Measurements from ENCODE around the gene NEUROG1. TPM values are rescaled to one million over a fixed set of nuclear protein-coding genes. Genes with fewer than 3 reads are reported as not detected.

The NEUROG1 gene
- total RNA-seq, 4 donors from 2014 or later, result not detected

DNA sequence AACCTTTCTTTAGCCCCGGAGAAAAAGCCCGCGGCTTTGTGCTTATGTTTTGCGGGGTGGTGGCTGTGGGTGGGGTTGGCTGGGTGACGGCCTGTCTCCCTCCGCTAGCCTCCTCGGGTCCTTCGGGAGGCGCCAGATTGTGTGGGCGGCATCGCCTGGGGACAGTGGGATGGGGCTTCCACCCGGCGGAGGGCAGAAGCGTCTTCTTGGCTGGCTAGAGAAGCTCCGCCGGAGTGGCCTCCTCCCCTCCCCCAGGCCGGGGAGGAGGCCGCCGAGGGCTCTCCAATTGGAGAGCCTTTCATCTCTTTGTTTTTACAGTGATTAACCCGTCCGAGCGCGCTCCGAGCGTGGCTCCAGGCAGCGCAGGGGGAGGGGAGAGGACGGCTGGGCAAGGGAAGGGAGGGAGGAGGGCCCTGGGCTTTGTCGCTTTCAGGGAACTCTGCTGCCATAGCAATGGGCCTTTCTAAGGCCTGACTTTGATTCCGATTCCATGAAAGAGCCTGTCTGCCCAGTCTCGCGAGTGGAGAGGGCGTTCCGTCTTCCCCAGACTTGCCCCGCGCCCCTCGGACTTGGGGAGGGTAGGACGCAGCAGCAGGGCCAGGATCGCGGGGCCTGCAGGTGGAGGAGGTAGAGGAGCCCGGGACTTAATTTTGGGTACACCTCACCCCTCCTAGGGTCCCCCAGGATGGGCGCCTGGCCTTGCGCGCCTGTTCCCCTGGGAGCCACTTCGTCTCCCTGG lies 46.9 kb downstream of the NEUROG1 start:
- H3K27me3 ChIP-seq, result peaks cover 0 to 92% (median 34%) of the 10 kb centered on the region in 4 donors
- WGBS, result 12% methylated on average over 5 of the region's 44 CpGs
- intact Hi-C loops (cut with DNase I), result no loop called here

DNA sequence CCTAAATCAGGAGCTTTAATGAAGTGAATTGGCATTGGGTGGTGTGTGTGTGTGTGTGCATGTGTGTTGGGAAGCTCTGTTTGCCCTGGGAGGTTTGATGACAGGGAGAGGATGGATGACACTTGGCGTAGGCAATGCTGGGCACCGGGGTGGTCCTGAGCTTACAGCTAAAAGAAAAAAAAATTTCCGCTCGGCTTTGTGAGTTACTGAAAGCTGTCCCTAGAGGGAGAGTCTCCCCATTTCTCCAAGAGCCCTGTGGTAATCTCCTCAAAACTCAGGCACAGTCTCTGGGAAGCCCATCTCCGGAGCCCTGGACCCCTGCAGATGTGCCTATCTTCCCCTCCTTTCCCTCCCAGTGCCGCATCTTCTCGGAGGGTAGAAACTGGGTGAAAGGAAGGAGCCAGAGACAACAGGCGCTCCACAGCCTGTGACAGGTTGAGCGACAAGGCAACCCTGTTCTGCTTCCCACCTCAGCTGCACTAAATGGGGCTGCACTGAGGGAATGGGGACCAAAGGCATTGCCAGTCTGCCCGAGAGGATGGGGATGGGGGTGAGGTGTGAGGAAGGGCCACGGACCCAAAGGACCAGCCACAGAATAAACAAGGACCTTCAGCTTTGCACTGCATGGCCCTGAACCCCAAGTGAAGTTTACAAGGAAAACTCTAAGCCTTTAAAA lies 47.8 kb downstream of the NEUROG1 start:
- Histone ChIP-seq H3K9me3 (no peaks in the 10 kb centered on the region), H3K4me1 (peaks cover 21 to 35% (median 26%) of the 10 kb centered on the region in 4 donors), H3K4me3 (peak overlapping the region in 2 of 4 donors; percentile 45 to 49), H3K27me3 (peaks cover 0 to 85% (median 34%) of the 10 kb centered on the region in 4 donors), H3K27ac (replicated peaks in 1 of 4) (no peak overlapping the region), H3K36me3 (no peaks in the 10 kb centered on the region)
- no peak for DNase-seq (ENCODE audit: extremely low spot score)
- intact Hi-C loops (cut with DNase I), result no loop called here
- no peak for TF ChIP-seq POLR2A (IDR thresholded peaks at IDR 0.05; ENCODE audit: low read depth)
- 27% methylated on average over 11 of the region's 11 CpGs for WGBS

More for the DNA sequence above, 46.9 kb downstream of the NEUROG1 start:
- no peak for DNase-seq (ENCODE audit: extremely low spot score)
- no peak overlapping the region for H3K27ac ChIP-seq (replicated peaks in 1 of 4)
- no peaks in the 10 kb centered on the region for H3K36me3 ChIP-seq
- no peak for TF ChIP-seq EP300 (IDR thresholded peaks at IDR 0.05)
- TF ChIP-seq, protein P1, sequence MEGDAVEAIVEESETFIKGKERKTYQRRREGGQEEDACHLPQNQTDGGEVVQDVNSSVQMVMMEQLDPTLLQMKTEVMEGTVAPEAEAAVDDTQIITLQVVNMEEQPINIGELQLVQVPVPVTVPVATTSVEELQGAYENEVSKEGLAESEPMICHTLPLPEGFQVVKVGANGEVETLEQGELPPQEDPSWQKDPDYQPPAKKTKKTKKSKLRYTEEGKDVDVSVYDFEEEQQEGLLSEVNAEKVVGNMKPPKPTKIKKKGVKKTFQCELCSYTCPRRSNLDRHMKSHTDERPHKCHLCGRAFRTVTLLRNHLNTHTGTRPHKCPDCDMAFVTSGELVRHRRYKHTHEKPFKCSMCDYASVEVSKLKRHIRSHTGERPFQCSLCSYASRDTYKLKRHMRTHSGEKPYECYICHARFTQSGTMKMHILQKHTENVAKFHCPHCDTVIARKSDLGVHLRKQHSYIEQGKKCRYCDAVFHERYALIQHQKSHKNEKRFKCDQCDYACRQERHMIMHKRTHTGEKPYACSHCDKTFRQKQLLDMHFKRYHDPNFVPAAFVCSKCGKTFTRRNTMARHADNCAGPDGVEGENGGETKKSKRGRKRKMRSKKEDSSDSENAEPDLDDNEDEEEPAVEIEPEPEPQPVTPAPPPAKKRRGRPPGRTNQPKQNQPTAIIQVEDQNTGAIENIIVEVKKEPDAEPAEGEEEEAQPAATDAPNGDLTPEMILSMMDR (IDR thresholded peaks at IDR 0.05), result no peak
- TF ChIP-seq POLR2A (IDR thresholded peaks at IDR 0.05; ENCODE audit: low read depth), result no peak
- TF ChIP-seq POLR2AphosphoS5 (IDR thresholded peaks at IDR 0.05), result no peak
- peaks cover 21 to 35% (median 26%) of the 10 kb centered on the region in 4 donors for H3K4me1 ChIP-seq
- no peaks in the 10 kb centered on the region for H3K9me3 ChIP-seq
- H3K4me3 ChIP-seq, result peak overlapping the region; percentile 45 to 54 (median 48)

DNA sequence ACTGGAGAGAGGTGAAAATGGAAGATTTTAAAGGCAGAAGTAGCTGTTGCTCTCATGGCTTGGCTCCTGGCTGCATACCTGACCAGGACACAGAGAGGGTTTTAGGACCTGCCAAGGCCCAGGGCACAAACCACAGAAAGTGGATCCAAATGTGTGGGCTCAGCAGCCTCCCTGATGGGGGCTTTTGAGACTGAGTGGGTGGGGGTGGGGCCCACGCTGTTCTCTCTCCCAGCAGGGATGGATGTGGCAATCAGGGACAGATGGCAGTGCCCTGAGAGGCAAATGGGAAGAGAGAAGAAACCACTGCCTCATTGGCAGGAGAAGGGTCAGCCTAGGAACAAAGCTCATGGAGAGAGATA lies 48.7 kb downstream of the NEUROG1 start:
- H3K4me1 ChIP-seq, result peaks cover 21 to 35% (median 26%) of the 10 kb centered on the region in 4 donors
- WGBS, result 63% methylated on average over 1 of the region's 1 CpG
- peaks cover 0 to 81% (median 34%) of the 10 kb centered on the region in 4 donors for H3K27me3 ChIP-seq
- no peaks in the 10 kb centered on the region for H3K9me3 ChIP-seq
- H3K27ac ChIP-seq (replicated peaks in 1 of 4), result no peak overlapping the region
- no peaks in the 10 kb centered on the region for H3K36me3 ChIP-seq
- no peak overlapping the region for H3K4me3 ChIP-seq
- intact Hi-C loops (cut with DNase I), result no loop called here
- no peak for DNase-seq (ENCODE audit: extremely low spot score)
- TF ChIP-seq EP300 (IDR thresholded peaks at IDR 0.05) (no peak), POLR2A (IDR thresholded peaks at IDR 0.05; ENCODE audit: low read depth) (no peak), POLR2AphosphoS5 (IDR thresholded peaks at IDR 0.05) (no peak)
- TF ChIP-seq, protein P1 (IDR thresholded peaks at IDR 0.05), result no peak

DNA sequence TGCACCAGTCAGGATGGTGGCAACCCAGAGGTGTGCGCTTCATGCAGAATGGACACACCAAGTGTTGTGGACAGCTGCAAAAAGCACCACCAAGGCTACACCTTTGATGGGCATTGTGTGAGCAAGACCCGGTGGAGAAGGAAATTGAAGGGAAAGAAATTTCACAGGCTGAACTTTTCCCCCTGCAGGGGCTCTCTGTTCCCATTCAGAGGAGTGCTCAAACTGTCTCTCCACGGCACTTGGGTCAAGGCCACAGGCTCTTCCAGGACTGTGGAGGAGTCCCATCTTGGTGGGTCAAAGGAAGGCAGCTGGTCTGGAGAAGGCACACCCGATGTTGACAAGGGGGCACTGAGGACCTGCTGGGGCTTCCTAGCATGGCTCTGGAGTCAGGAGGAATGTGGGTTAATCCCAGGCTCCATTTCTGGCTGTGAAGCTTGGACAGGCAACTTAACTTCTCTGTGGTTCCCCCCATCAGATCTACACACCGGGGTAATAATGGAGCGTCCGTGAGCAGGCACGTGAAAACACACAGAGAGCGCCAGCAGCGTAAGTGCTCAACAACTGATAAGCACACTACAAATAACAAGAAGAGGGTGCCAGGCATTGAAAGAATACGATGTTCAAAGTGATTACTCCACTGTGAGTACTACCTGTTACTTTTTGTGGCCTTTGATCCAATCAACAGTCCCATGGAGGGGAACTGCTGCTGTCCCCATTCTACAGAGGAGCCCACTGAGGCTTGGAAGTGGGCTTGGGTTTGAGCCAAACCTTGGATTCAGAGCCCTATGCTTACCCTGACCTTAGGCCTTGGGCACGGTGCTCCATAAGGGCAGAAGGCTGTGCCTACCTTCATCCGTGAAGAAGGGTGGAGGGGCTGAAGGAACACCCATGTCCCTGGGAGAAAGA lies 49.4 kb downstream of the NEUROG1 start:
- no peaks in the 10 kb centered on the region for H3K9me3 ChIP-seq
- intact Hi-C loops (cut with DNase I), result no loop called here
- H3K27ac ChIP-seq (replicated peaks in 1 of 4), result no peak overlapping the region
- H3K36me3 ChIP-seq, result no peaks in the 10 kb centered on the region
- peaks cover 0 to 75% (median 28%) of the 10 kb centered on the region in 4 donors for H3K27me3 ChIP-seq
- 84% methylated on average over 13 of the region's 13 CpGs for WGBS
- H3K4me3 ChIP-seq, result no peak overlapping the region
- H3K4me1 ChIP-seq, result peaks cover 21 to 32% (median 26%) of the 10 kb centered on the region in 4 donors
- DNase-seq (ENCODE audit: extremely low spot score), result no peak
- TF ChIP-seq POLR2AphosphoS5 (IDR thresholded peaks at IDR 0.05) (no peak), EP300 (IDR thresholded peaks at IDR 0.05) (no peak), POLR2A (IDR thresholded peaks at IDR 0.05; ENCODE audit: low read depth) (no peak)
- TF ChIP-seq, protein P1 (IDR thresholded peaks at IDR 0.05), result no peak
